Thyroid gland (tissue), 4 donors: ENCODE data around the gene ZNF577.
A peak's percentile ranks its signal among the peaks of the same experiment; 100 is the strongest.

Experiments used
- CTCF ChIP-seq, 6 experiments: fragments of 200-600 bp in 3 of 6; fragments of 450-650 bp in 3 of 6; sonication (generic) in 3 of 6; IDR thresholded peaks; one replicate each; pipeline ENCODE4 v1.5.1; 2016 to 2019; ENCODE audit warnings: antibody characterized with exemption in 6 of 6, mild to moderate bottlenecking in 2 of 6, inconsistent platforms in 1 of 6, moderate library complexity in 1 of 6
- POLR2A ChIP-seq, 2 donors: fragments of 450-650 bp; IDR thresholded peaks; one replicate each; pipeline ENCODE4 v1.6.1; 2017; ENCODE audit warnings: antibody characterized with exemption in 2 of 2, mild to moderate bottlenecking in 2 of 2, moderate library complexity in 1 of 2

GRCh38 chr19:51926784-51927741 is 39.3 kb upstream of the ZNF577 start, which contains the start of gene ZNF613:
- peak in 3 of 6 experiments; percentile 28 to 44 (median 30) for TF ChIP-seq CTCF (IDR thresholded peaks at IDR 0.05)
- peak in 1 of 2 donors; percentile 16 for TF ChIP-seq POLR2A (IDR thresholded peaks at IDR 0.05)
